D721Med (cell line): ENCODE results near the gene PDE7B.

Source experiments
- DNase-seq: peaks from one replicate; pipeline ENCODE4 v3.0.0; 2011; ENCODE audit warnings: low spot score; ENCODE audit not compliant: insufficient read length
- FAIRE-seq: peaks from 2 replicates; lab custom pipeline; 2011; peaks lifted over from hg19 to GRCh38; lab: Jason Lieb, UNC
- CTCF ChIP-seq: IDR thresholded peaks from 2 replicates; pipeline ENCODE4 v1.5.1; 2012; ENCODE audit warnings: mild to moderate bottlenecking, control low read depth; ENCODE audit not compliant: insufficient read depth; ENCODE audit errors: missing control alignments

The PDE7B gene

GRCh38 chr6:136181861-136182260 is 330.4 kb downstream of the PDE7B start:
- DNase-seq: no peak
- no peak for FAIRE-seq
- TF ChIP-seq CTCF: no peak

- no peak for TF ChIP-seq CTCF
- DNase-seq (no peak), FAIRE-seq (no peak)
Measured at GRCh38 chr6:136184738-136185137, 333.2 kb downstream of the PDE7B start.

GRCh38 chr6:136186363-136186762 is 334.9 kb downstream of the PDE7B start:
- FAIRE-seq: no peak
- TF ChIP-seq CTCF: no peak
- DNase-seq: no peak

- no peak for DNase-seq
- TF ChIP-seq CTCF: no peak
- no peak for FAIRE-seq
Measured at GRCh38 chr6:136188486-136188885, 337.0 kb downstream of the PDE7B start.

- FAIRE-seq (no peak), DNase-seq (no peak)
- no peak for TF ChIP-seq CTCF
Measured at GRCh38 chr6:136189104-136189503, 337.6 kb downstream of the PDE7B start.

- no peak for DNase-seq
- TF ChIP-seq CTCF: no peak
- no peak for FAIRE-seq
Measured at GRCh38 chr6:136191606-136192312, 340.3 kb downstream of the PDE7B start.

- no peak for DNase-seq
- no peak for TF ChIP-seq CTCF
- no peak for FAIRE-seq
Measured at GRCh38 chr6:136192902-136193301, 341.4 kb downstream of the PDE7B start.
